CD14-positive monocyte (primary cell): Measurements from ENCODE around the gene C1QTNF1. TPM values are rescaled to one million over a fixed set of nuclear protein-coding genes. Genes with fewer than 3 reads are reported as not detected.

ENCODE experiments used
- DNase-seq, 3 donors: peaks; one replicate each; pipeline ENCODE4 v3.0.0-alpha.2; 2011 to 2022
- H2AFZ ChIP-seq: 2 replicates; pipeline ENCODE4 v1.6.0; 2012; ENCODE audit warnings: mild to moderate bottlenecking, low read depth, low read length, inconsistent platforms; ENCODE audit not compliant: insufficient read depth, poor library complexity, severe bottlenecking
- H3K27ac ChIP-seq, 2 donors: 1 replicate in 1 of 2; 2 replicates in 1 of 2; pipeline ENCODE4 v1.5.1; 2012 to 2013; ENCODE audit warnings: low read length in 2 of 2, control low read depth in 1 of 2, inconsistent platforms in 1 of 2, low read depth in 1 of 2, mild to moderate bottlenecking in 1 of 2
- H3K27me3 ChIP-seq, 2 donors: one replicate each; pipeline versions ENCODE4 v1.6.0 to v1.6.1; 2011 to 2013; ENCODE audit warnings: low read length in 2 of 2; ENCODE audit not compliant: control insufficient read depth in 2 of 2, insufficient read depth in 2 of 2
- H3K36me3 ChIP-seq, 2 donors: replicated peaks in 1 of 2; 1 replicate in 1 of 2; 2 replicates in 1 of 2; pipeline versions ENCODE4 v1.5.1 to v1.6.1; 2012 to 2013; ENCODE audit warnings: low read length in 2 of 2, control low read depth in 1 of 2, inconsistent platforms in 1 of 2, mild to moderate bottlenecking in 1 of 2; ENCODE audit not compliant: insufficient read depth in 2 of 2, control insufficient read depth in 1 of 2
- H3K4me1 ChIP-seq, 2 donors: 1 replicate in 1 of 2; 2 replicates in 1 of 2; pipeline versions ENCODE4 v1.5.1 to v1.6.1; 2012 to 2013; ENCODE audit warnings: low read length in 2 of 2, control low read depth in 1 of 2, inconsistent platforms in 1 of 2, mild to moderate bottlenecking in 1 of 2, moderate library complexity in 1 of 2; ENCODE audit not compliant: insufficient read depth in 2 of 2, control insufficient read depth in 1 of 2
- H3K4me2 ChIP-seq: replicated peaks from 2 replicates; pipeline ENCODE3; 2012; ENCODE audit warnings: low read length, moderate library complexity, mild to moderate bottlenecking; ENCODE audit not compliant: poor library complexity, severe bottlenecking; ENCODE audit errors: extremely low read depth
- H3K4me3 ChIP-seq, 3 experiments: fragments of 200-600 bp in 1 of 3; sonication (generic) in 1 of 3; replicated peaks in 1 of 3; 1 replicate in 2 of 3; 2 replicates in 1 of 3; pipeline ENCODE4 v1.5.1; 2011 to 2013; ENCODE audit warnings: low read length in 3 of 3, mild to moderate bottlenecking in 3 of 3, control low read depth in 2 of 3, low read depth in 2 of 3, inconsistent platforms in 1 of 3, moderate library complexity in 1 of 3
- H3K79me2 ChIP-seq: 2 replicates; pipeline ENCODE4 v1.6.0; 2012; ENCODE audit warnings: mild to moderate bottlenecking, control low read depth, inconsistent platforms, low read length, moderate library complexity; ENCODE audit not compliant: insufficient read depth
- H3K9ac ChIP-seq: 2 replicates; pipeline ENCODE4 v1.6.0; 2017; ENCODE audit warnings: low read length, mild to moderate bottlenecking; ENCODE audit not compliant: insufficient read depth, poor library complexity, severe bottlenecking
- H3K9me3 ChIP-seq, 2 donors: replicated peaks in 1 of 2; 1 replicate in 1 of 2; 2 replicates in 1 of 2; pipeline versions ENCODE4 v1.5.1 to v1.6.1; 2012 to 2013; ENCODE audit warnings: low read length in 2 of 2, control low read depth in 1 of 2; ENCODE audit not compliant: control insufficient read depth in 1 of 2, insufficient read depth in 1 of 2
- H4K20me1 ChIP-seq: 2 replicates; pipeline ENCODE4 v1.6.0; 2012; ENCODE audit warnings: mild to moderate bottlenecking, low read length, control low read depth, moderate library complexity; ENCODE audit not compliant: insufficient read depth
- H3K27ac Mint-ChIP-seq, 7 donors: one replicate each; pipeline ENCODE4 v1.8.0; 2020; ENCODE audit warnings: mild to moderate bottlenecking in 7 of 7, mixed read lengths in 7 of 7, moderate library complexity in 6 of 7, inconsistent platforms in 2 of 7
- H3K27me3 Mint-ChIP-seq, 3 donors: one replicate each; pipeline ENCODE4 v1.8.0; 2021 to 2022; ENCODE audit warnings: low read depth in 3 of 3, mild to moderate bottlenecking in 3 of 3, mixed read lengths in 3 of 3, moderate library complexity in 3 of 3, inconsistent platforms in 1 of 3
- H3K36me3 Mint-ChIP-seq, 2 donors: one replicate each; pipeline ENCODE4 v1.8.0; 2020; ENCODE audit warnings: mixed read lengths in 2 of 2, inconsistent platforms in 1 of 2, mild to moderate bottlenecking in 1 of 2
- H3K4me1 Mint-ChIP-seq: one replicate; pipeline ENCODE4 v1.8.0; 2020; ENCODE audit warnings: mild to moderate bottlenecking, mixed read lengths
- H3K4me3 Mint-ChIP-seq, 2 donors: one replicate each; pipeline ENCODE4 v1.8.0; 2020; ENCODE audit warnings: mild to moderate bottlenecking in 2 of 2, mixed read lengths in 2 of 2, moderate library complexity in 1 of 2
- H3K9me3 Mint-ChIP-seq, 7 donors: one replicate each; pipeline ENCODE4 v1.8.0; 2020 to 2022; ENCODE audit warnings: mixed read lengths in 7 of 7, mild to moderate bottlenecking in 6 of 7, moderate library complexity in 6 of 7, inconsistent platforms in 2 of 7
- CTCF ChIP-seq: fragments of 200-600 bp; IDR thresholded peaks from one replicate; pipeline ENCODE4 v1.8.0; 2022; ENCODE audit warnings: antibody characterized with exemption, mild to moderate bottlenecking
- WGBS: methylation state at CpG from one replicate; pipeline ENCODE4 v1.1.5; 2013; ENCODE audit warnings: missing lambda C conversion rate; ENCODE audit not compliant: insufficient coverage; 5-methylcytosine and 5-hydroxymethylcytosine counted together
- intact Hi-C, 2 donors: fragments of 100-400 bp; cut with micrococcal nuclease; formaldehyde crosslinking; loops; one replicate each; pipeline versions ENCODE4 v1.15.0 to v1.15.1; 2023
- polyA plus RNA-seq, 3 donors: library from polyadenylated mRNA; depleted of rRNA in 1 of 3; unstranded in 2 of 3; stranded (reverse) in 1 of 3; fragments of 300-500 nt in 2 of 3; fragments of >200 nt in 1 of 3; fragmentation: Illumina TruSeq in 2 of 3; gene quantifications; 1 replicate in 2 of 3; 2 replicates in 1 of 3; pipeline ENCODE4 v1.2.3, GENCODE V29; 2012 to 2021

Gene C1QTNF1
- polyA plus RNA-seq, 3 donors, result not detected

GRCh38 chr17:79035686-79036085, 11.7 kb downstream of the C1QTNF1 start:
- Histone ChIP-seq H3K9me3 (no peaks in the 10 kb centered on the region), H3K4me3 (no peak overlapping the region), H4K20me1 (no peaks in the 10 kb centered on the region), H3K4me2 (no peak overlapping the region), H3K36me3 (no peaks in the 10 kb centered on the region), H3K9ac (no peak overlapping the region), H2AFZ (no peak overlapping the region), H3K27me3 (peaks cover 0 to 20% of the 10 kb centered on the region in 2 donors), H3K4me1 (peaks cover 14 to 16% of the 10 kb centered on the region in 2 donors), H3K79me2 (no peaks in the 10 kb centered on the region), H3K27ac (no peak overlapping the region)
- intact Hi-C loops, result no loop called here
- DNase-seq, result no peak
- Mint-ChIP-seq H3K27me3 (peaks cover 39 to 71% (median 45%) of the 10 kb centered on the region in 3 donors), H3K4me3 (peak overlapping the region in 1 of 2 donors; percentile 51), H3K36me3 (no peaks in the 10 kb centered on the region), H3K9me3 (peaks cover 0 to under 1% (median 0%) of the 10 kb centered on the region in 7 donors), H3K27ac (peak overlapping the region in 1 of 7 donors; percentile 57), H3K4me1 (peaks cover 22% of the 10 kb centered on the region)
- no peak for TF ChIP-seq CTCF
- WGBS, result 98% methylated on average over 4 of the region's 6 CpGs

- no peak overlapping the region for H2AFZ ChIP-seq
- Mint-ChIP-seq H3K27me3 (peaks cover 37 to 67% (median 44%) of the 10 kb centered on the region in 3 donors), H3K27ac (no peak overlapping the region), H3K4me1 (peaks cover 22% of the 10 kb centered on the region), H3K9me3 (peaks cover 0 to 2% (median 0%) of the 10 kb centered on the region in 7 donors), H3K36me3 (no peaks in the 10 kb centered on the region), H3K4me3 (peak overlapping the region in 1 of 2 donors; percentile 26)
- no peak for TF ChIP-seq CTCF
- H3K79me2 ChIP-seq, result no peaks in the 10 kb centered on the region
- H3K4me3 ChIP-seq, result peak overlapping the region in 1 of 3 experiments; percentile 20
- no peaks in the 10 kb centered on the region for H3K36me3 ChIP-seq
- H3K27me3 ChIP-seq, result peaks cover 0 to 20% of the 10 kb centered on the region in 2 donors
- DNase-seq, result no peak
- WGBS, result no CpG with 5 or more reads among the region's 6 CpGs
- peaks cover 14 to 16% of the 10 kb centered on the region in 2 donors for H3K4me1 ChIP-seq
- H3K4me2 ChIP-seq, result peak overlapping the region; percentile 44
- H3K9me3 ChIP-seq, result no peaks in the 10 kb centered on the region
- intact Hi-C loops, result no loop called here
- no peak overlapping the region for H3K9ac ChIP-seq
- no peak overlapping the region for H3K27ac ChIP-seq
- H4K20me1 ChIP-seq, result no peaks in the 10 kb centered on the region
These were observed 12.2 kb downstream of the C1QTNF1 start for GRCh38 chr17:79036181-79036580.
